ENCODE measurements around the gene NOVA2. TPM values are rescaled to one million over a fixed set of nuclear protein-coding genes. Genes with fewer than 3 reads are reported as not detected.

The NOVA2 gene
- total RNA-seq, 1 experiment from 2014 or later, result not detected

DNA sequence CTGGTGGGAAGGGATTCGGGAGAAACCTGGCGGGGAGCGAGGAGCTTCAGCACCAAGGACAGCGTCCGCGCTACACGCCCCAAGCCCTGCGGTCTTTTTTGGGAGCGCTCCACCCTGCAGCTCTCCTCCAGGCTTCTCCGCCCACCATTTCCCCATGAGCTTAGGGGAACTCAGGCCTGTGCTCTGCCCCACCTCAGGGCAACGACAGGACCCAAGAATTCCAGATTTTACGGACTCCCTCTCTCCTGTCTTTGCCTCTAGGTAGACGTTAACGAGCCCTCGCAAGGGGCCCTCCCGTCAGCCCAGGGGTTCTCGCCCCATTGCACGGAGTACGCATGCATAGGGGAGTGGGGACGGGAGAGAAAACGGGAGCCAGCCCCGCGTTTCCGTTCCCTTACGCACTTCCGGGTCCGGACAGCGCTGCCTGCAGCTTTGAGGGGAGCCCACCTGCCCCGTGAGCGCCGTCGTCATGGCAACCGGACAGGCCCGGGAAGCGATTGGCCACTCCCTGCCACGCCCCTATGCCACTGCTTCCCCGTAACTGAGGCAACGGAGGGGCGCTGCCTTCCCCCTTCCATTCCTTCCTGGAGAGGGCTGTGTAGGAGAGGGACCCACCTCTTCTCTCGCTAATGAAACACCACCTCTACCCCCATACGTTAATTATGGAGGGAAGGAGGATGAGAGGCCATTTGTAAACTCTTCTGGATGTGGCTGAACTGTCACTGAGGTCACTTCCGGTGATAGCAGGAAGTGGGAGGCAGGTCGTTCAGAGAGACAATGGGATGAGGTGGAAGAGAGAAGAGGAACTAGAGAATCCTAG lies 20.8 kb downstream of the NOVA2 start:
- CTCF ChIA-PET, result interaction anchor here (0.6 kb wide), 1 partner anchor 44 kb away, joined by 3 read pairs; no protein-coding TSS in a partner anchor
- peaks cover 11% of the 10 kb centered on the region for H3K27me3 Mint-ChIP-seq (ENCODE audit: insufficient read depth, unreplicated experiment)
- no peak overlapping the region for H3K27ac Mint-ChIP-seq (ENCODE audit: low read depth, unreplicated experiment)
- peaks cover 9% of the 10 kb centered on the region for H3K4me1 Mint-ChIP-seq (ENCODE audit: insufficient read depth, unreplicated experiment)
- POLR2A ChIA-PET, result interaction anchor here (0.5 to 2.0 kb wide), 4 partner anchors 41 to 91 kb away, joined by 3 to 7 read pairs (median 3); partner anchors contain the start of gene CCDC61
- no TSS peak for BruUV-seq (replicated peaks)
- peak; percentile 61 for DNase-seq (ENCODE audit: unreplicated experiment)
- TF ChIP-seq, protein P1, sequence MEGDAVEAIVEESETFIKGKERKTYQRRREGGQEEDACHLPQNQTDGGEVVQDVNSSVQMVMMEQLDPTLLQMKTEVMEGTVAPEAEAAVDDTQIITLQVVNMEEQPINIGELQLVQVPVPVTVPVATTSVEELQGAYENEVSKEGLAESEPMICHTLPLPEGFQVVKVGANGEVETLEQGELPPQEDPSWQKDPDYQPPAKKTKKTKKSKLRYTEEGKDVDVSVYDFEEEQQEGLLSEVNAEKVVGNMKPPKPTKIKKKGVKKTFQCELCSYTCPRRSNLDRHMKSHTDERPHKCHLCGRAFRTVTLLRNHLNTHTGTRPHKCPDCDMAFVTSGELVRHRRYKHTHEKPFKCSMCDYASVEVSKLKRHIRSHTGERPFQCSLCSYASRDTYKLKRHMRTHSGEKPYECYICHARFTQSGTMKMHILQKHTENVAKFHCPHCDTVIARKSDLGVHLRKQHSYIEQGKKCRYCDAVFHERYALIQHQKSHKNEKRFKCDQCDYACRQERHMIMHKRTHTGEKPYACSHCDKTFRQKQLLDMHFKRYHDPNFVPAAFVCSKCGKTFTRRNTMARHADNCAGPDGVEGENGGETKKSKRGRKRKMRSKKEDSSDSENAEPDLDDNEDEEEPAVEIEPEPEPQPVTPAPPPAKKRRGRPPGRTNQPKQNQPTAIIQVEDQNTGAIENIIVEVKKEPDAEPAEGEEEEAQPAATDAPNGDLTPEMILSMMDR (IDR thresholded peaks at IDR 0.05; ENCODE audit: unreplicated experiment), result no peak
- intact Hi-C loops (cut with micrococcal nuclease), result no loop called here
- H3K9me3 Mint-ChIP-seq (ENCODE audit: unreplicated experiment), result no peaks in the 10 kb centered on the region
- no peaks in the 10 kb centered on the region for H3K36me3 Mint-ChIP-seq (ENCODE audit: insufficient read depth, unreplicated experiment)
- peak overlapping the region; percentile 23 for H3K4me3 Mint-ChIP-seq (ENCODE audit: unreplicated experiment)

GRCh38 chr19:45952341-45952685 lies 21.4 kb downstream of the NOVA2 start:
- TF ChIP-seq, protein P1 (IDR thresholded peaks at IDR 0.05; ENCODE audit: unreplicated experiment), result no peak
- Mint-ChIP-seq H3K36me3 (ENCODE audit: insufficient read depth, unreplicated experiment) (no peaks in the 10 kb centered on the region), H3K9me3 (ENCODE audit: unreplicated experiment) (no peaks in the 10 kb centered on the region), H3K27me3 (ENCODE audit: insufficient read depth, unreplicated experiment) (peaks cover 11% of the 10 kb centered on the region), H3K4me1 (ENCODE audit: insufficient read depth, unreplicated experiment) (peaks cover 9% of the 10 kb centered on the region), H3K27ac (ENCODE audit: low read depth, unreplicated experiment) (no peak overlapping the region), H3K4me3 (ENCODE audit: unreplicated experiment) (no peak overlapping the region)
- CTCF ChIA-PET, result interaction anchor here (0.6 kb wide), 2 partner anchors 44 to 65 kb away, joined by 3 read pairs; no protein-coding TSS in a partner anchor
- no TSS peak for BruUV-seq (replicated peaks)
- no peak for DNase-seq (ENCODE audit: unreplicated experiment)
- intact Hi-C loops (cut with micrococcal nuclease), result no loop called here
- POLR2A ChIA-PET, result interaction anchor here (0.8 to 2.0 kb wide), 3 partner anchors 42 to 66 kb away, joined by 3 to 7 read pairs (median 3); partner anchors contain the start of gene CCDC61

DNA sequence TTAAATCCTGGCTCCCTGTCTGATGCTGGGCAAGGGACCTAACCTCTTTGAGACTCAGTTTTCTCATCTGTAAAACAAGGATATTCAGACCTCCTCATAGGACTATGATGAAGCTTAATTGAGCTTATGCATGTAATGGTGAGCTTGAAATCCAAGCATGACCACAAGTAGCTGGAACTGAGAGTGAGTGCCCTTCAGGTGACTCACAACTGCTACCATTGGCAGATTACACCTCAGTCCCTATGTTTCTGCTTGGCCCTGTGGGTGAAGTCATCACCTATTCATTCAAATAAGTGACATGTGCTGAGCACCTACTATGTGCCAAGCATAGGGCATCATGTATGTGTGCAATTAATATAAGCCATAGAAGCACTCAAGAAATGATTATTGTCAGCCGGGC lies 25.7 kb downstream of the NOVA2 start:
- Mint-ChIP-seq H3K4me1 (ENCODE audit: insufficient read depth, unreplicated experiment) (no peaks in the 10 kb centered on the region), H3K9me3 (ENCODE audit: unreplicated experiment) (no peaks in the 10 kb centered on the region), H3K27me3 (ENCODE audit: insufficient read depth, unreplicated experiment) (peaks cover 11% of the 10 kb centered on the region), H3K27ac (ENCODE audit: low read depth, unreplicated experiment) (no peak overlapping the region), H3K36me3 (ENCODE audit: insufficient read depth, unreplicated experiment) (no peaks in the 10 kb centered on the region), H3K4me3 (ENCODE audit: unreplicated experiment) (no peak overlapping the region)
- intact Hi-C loops (cut with micrococcal nuclease), result no loop called here
- TF ChIP-seq, protein P1 (IDR thresholded peaks at IDR 0.05; ENCODE audit: unreplicated experiment), result no peak
- DNase-seq (ENCODE audit: unreplicated experiment), result peak; percentile 11
- ChIA-PET CTCF (interaction anchor here (0.7 to 1.0 kb wide), 3 partner anchors 22 to 876 kb away, joined by 3 to 4 read pairs (median 3); no protein-coding TSS in a partner anchor), POLR2A (interaction anchor here (1.1 to 1.2 kb wide), 2 partner anchors 39 to 47 kb away, joined by 4 read pairs; partner anchors contain the start of gene CCDC61)
- no TSS peak for BruUV-seq (replicated peaks)

DNA sequence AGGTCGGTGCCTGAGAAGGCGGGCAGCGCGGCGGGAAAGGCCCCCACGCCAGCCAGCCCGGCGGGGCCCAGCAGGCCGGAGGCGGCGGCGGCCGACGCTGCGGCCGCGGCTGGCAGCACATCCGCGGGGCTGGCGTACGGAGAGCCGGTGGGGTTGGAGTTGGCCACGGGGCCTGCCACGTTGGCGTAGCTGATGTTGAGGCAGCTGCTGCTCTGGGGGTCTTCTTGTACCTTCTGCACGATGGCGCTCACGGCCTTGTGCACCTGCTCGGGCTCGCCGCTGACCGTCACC lies 33.2 kb downstream of the NOVA2 start:
- no peaks in the 10 kb centered on the region for H3K9me3 Mint-ChIP-seq (ENCODE audit: unreplicated experiment)
- intact Hi-C loops (cut with micrococcal nuclease), result no loop called here
- ChIA-PET CTCF (no interaction called here), POLR2A (no interaction called here)
- no peak for DNase-seq (ENCODE audit: unreplicated experiment)
- H3K4me3 Mint-ChIP-seq (ENCODE audit: unreplicated experiment), result no peak overlapping the region
- H3K27me3 Mint-ChIP-seq (ENCODE audit: insufficient read depth, unreplicated experiment), result peaks cover 18% of the 10 kb centered on the region
- TF ChIP-seq, protein P1 (IDR thresholded peaks at IDR 0.05; ENCODE audit: unreplicated experiment), result no peak
- H3K27ac Mint-ChIP-seq (ENCODE audit: low read depth, unreplicated experiment), result no peak overlapping the region
- no peaks in the 10 kb centered on the region for H3K4me1 Mint-ChIP-seq (ENCODE audit: insufficient read depth, unreplicated experiment)
- BruUV-seq (replicated peaks), result no TSS peak
- H3K36me3 Mint-ChIP-seq (ENCODE audit: insufficient read depth, unreplicated experiment), result no peaks in the 10 kb centered on the region

Data from MCF 10A (cell line).